ENCODE data around the gene NPY5R. TPM values are rescaled to one million over a fixed set of nuclear protein-coding genes. Genes with fewer than 3 reads are reported as not detected.

NPY5R gene
- 0.13 TPM for total RNA-seq
- polyA plus RNA-seq (ENCODE audit: insufficient read depth in 1 of 8, insufficient read length in 8 of 8, low replicate concordance in 1 of 8): under 1 TPM; 0.13 to 0.53 (median 0.33) TPM
- long read RNA-seq, donor 1, partial matches to known transcripts: 0 of 1 reads
- long read RNA-seq, donor 1, other reads (novel, unspliced or antisense): 0 of 1 reads
- long read RNA-seq, donor 2: 0 reads
- long read RNA-seq, donor 3: 0 reads
- long read RNA-seq, donor 4: 0 reads
- long read RNA-seq, donor 5: 0 reads
- long read RNA-seq, donor 6, partial matches to known transcripts: 0 of 1 reads
- long read RNA-seq, donor 6, other reads (novel, unspliced or antisense): 0 of 1 reads
- long read RNA-seq, donor 7, partial matches to known transcripts: 0 of 2 reads
- long read RNA-seq, donor 7, other reads (novel, unspliced or antisense): 0 of 2 reads
- long read RNA-seq, donor 8, partial matches to known transcripts: 0 of 1 reads
- long read RNA-seq, donor 8, other reads (novel, unspliced or antisense): 0 of 1 reads
- long read RNA-seq, donor 9, partial matches to known transcripts: 0 of 1 reads
- long read RNA-seq, donor 9, other reads (novel, unspliced or antisense): 0 of 1 reads
- long read RNA-seq, donor 10: 0 reads
- long read RNA-seq, donor 11: 0 reads

- under 1% methylated on average over 52 of the region's 55 CpGs for WGBS (ENCODE audit: insufficient coverage)
- peaks cover 11% of the 10 kb centered on the region for H3K4me1 ChIP-seq (ENCODE audit: control insufficient read depth, insufficient read depth, low read length)
- DNase-seq: peak; percentile 6
- H3K9me3 ChIP-seq (replicated peaks; ENCODE audit: control insufficient read depth, low read depth, low read length): no peaks in the 10 kb centered on the region
- H3K27ac ChIP-seq (ENCODE audit: low read length): no peak within 1 kb of the TSS
- peaks cover 24% of the 10 kb centered on the region for H3K27me3 ChIP-seq (ENCODE audit: control insufficient read depth, insufficient read depth, low read length)
- no peaks in the 10 kb centered on the region for H3K36me3 ChIP-seq (ENCODE audit: control insufficient read depth, insufficient read depth, low read length)
- H3K4me3 ChIP-seq (ENCODE audit: low read length): peak within 1 kb of the TSS; percentile 44
Observed at GRCh38 chr4:163343604-163344146, at the start of gene NPY5R. Gene NPY5R (plus strand): TSS chr4:163343892. CDS start chr4:163350274, 6,382 bp downstream.

GRCh38 chr4:163295138-163295537, 48.6 kb upstream of the NPY5R start:
- 44% methylated on average over 2 of the region's 3 CpGs for WGBS (ENCODE audit: insufficient coverage)

GRCh38 chr4:163300445-163300844, 43.2 kb upstream of the NPY5R start:
- no peaks in the 10 kb centered on the region for H3K4me1 ChIP-seq (ENCODE audit: control insufficient read depth, insufficient read depth, low read length)
- H3K9me3 ChIP-seq (replicated peaks; ENCODE audit: control insufficient read depth, low read depth, low read length): no peaks in the 10 kb centered on the region
- WGBS (ENCODE audit: insufficient coverage): 81% methylated on average over 3 of the region's 3 CpGs
- DNase-seq: no peak
- no peaks in the 10 kb centered on the region for H3K27me3 ChIP-seq (ENCODE audit: control insufficient read depth, insufficient read depth, low read length)
- H3K4me3 ChIP-seq (ENCODE audit: low read length): no peak overlapping the region
- no peak overlapping the region for H3K27ac ChIP-seq (ENCODE audit: low read length)
- H3K36me3 ChIP-seq (ENCODE audit: control insufficient read depth, insufficient read depth, low read length): no peaks in the 10 kb centered on the region

More at GRCh38 chr4:163295138-163295537, 48.6 kb upstream of the NPY5R start:
- Histone ChIP-seq H3K4me3 (ENCODE audit: low read length) (no peak overlapping the region), H3K27me3 (ENCODE audit: control insufficient read depth, insufficient read depth, low read length) (no peaks in the 10 kb centered on the region), H3K4me1 (ENCODE audit: control insufficient read depth, insufficient read depth, low read length) (no peaks in the 10 kb centered on the region), H3K27ac (ENCODE audit: low read length) (no peak overlapping the region), H3K36me3 (ENCODE audit: control insufficient read depth, insufficient read depth, low read length) (no peaks in the 10 kb centered on the region), H3K9me3 (replicated peaks; ENCODE audit: control insufficient read depth, low read depth, low read length) (no peaks in the 10 kb centered on the region)
- no peak for DNase-seq

- no peaks in the 10 kb centered on the region for H3K4me1 ChIP-seq (ENCODE audit: control insufficient read depth, insufficient read depth, low read length)
- no peaks in the 10 kb centered on the region for H3K9me3 ChIP-seq (replicated peaks; ENCODE audit: control insufficient read depth, low read depth, low read length)
- no peak overlapping the region for H3K27ac ChIP-seq (ENCODE audit: low read length)
- no peaks in the 10 kb centered on the region for H3K27me3 ChIP-seq (ENCODE audit: control insufficient read depth, insufficient read depth, low read length)
- DNase-seq: no peak
- no peak overlapping the region for H3K4me3 ChIP-seq (ENCODE audit: low read length)
- no CpG with 5 or more reads among the region's 2 CpGs for WGBS (ENCODE audit: insufficient coverage)
- H3K36me3 ChIP-seq (ENCODE audit: control insufficient read depth, insufficient read depth, low read length): no peaks in the 10 kb centered on the region
Observed at GRCh38 chr4:163303069-163303468, 40.6 kb upstream of the NPY5R start.

DNA sequence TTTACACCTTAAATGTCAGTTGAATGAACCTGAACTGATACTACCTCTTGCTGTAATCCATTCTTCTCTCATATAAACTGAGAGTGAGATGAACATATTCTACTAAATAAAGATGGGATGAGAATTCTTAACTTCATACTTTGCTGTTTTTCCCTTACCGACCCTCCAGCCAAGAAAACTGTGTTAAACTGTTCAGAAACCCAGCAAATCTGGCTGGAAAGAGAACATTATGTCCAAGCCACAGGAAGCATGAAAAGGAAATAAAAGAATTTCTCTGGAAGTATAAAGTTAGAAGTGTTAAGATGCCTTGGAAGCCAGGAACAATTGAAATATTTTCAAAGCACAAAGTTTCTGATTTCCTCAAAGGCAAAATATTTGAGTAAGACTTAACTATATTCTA, 34.2 kb upstream of the NPY5R start:
- no peaks in the 10 kb centered on the region for H3K9me3 ChIP-seq (replicated peaks; ENCODE audit: control insufficient read depth, low read depth, low read length)
- no peaks in the 10 kb centered on the region for H3K4me1 ChIP-seq (ENCODE audit: control insufficient read depth, insufficient read depth, low read length)
- peak; percentile 81 for DNase-seq
- no CpG with 5 or more reads among the region's 1 CpG for WGBS (ENCODE audit: insufficient coverage)
- H3K27me3 ChIP-seq (ENCODE audit: control insufficient read depth, insufficient read depth, low read length): no peaks in the 10 kb centered on the region
- H3K27ac ChIP-seq (ENCODE audit: low read length): no peak overlapping the region
- H3K4me3 ChIP-seq (ENCODE audit: low read length): no peak overlapping the region
- no peaks in the 10 kb centered on the region for H3K36me3 ChIP-seq (ENCODE audit: control insufficient read depth, insufficient read depth, low read length)

GRCh38 chr4:163317110-163317509, 26.6 kb upstream of the NPY5R start:
- H3K36me3 ChIP-seq (ENCODE audit: control insufficient read depth, insufficient read depth, low read length): no peaks in the 10 kb centered on the region
- no peak overlapping the region for H3K27ac ChIP-seq (ENCODE audit: low read length)
- no peaks in the 10 kb centered on the region for H3K27me3 ChIP-seq (ENCODE audit: control insufficient read depth, insufficient read depth, low read length)
- no peak overlapping the region for H3K4me3 ChIP-seq (ENCODE audit: low read length)
- DNase-seq: no peak
- no peaks in the 10 kb centered on the region for H3K4me1 ChIP-seq (ENCODE audit: control insufficient read depth, insufficient read depth, low read length)
- 33% methylated on average over 1 of the region's 1 CpG for WGBS (ENCODE audit: insufficient coverage)
- H3K9me3 ChIP-seq (replicated peaks; ENCODE audit: control insufficient read depth, low read depth, low read length): peaks cover 10% of the 10 kb centered on the region

- Histone ChIP-seq H3K27ac (ENCODE audit: low read length) (no peak overlapping the region), H3K4me3 (ENCODE audit: low read length) (peak overlapping the region; percentile 57), H3K36me3 (ENCODE audit: control insufficient read depth, insufficient read depth, low read length) (no peaks in the 10 kb centered on the region), H3K4me1 (ENCODE audit: control insufficient read depth, insufficient read depth, low read length) (no peaks in the 10 kb centered on the region), H3K27me3 (ENCODE audit: control insufficient read depth, insufficient read depth, low read length) (peaks cover 23% of the 10 kb centered on the region), H3K9me3 (replicated peaks; ENCODE audit: control insufficient read depth, low read depth, low read length) (no peaks in the 10 kb centered on the region)
- peak; percentile 23 for DNase-seq
- WGBS (ENCODE audit: insufficient coverage): 41% methylated on average over 8 of the region's 16 CpGs
Observed at GRCh38 chr4:163330916-163331628, 12.6 kb upstream of the NPY5R start.

- peak; percentile 50 for DNase-seq
- WGBS (ENCODE audit: insufficient coverage): 0% methylated on average over 42 of the region's 58 CpGs
Observed at GRCh38 chr4:163331629-163332376, 11.9 kb upstream of the NPY5R start.

GRCh38 chr4:163332526-163333406, 10.9 kb upstream of the NPY5R start, which contains the start of gene NPY1R:
Gene NPY1R (minus strand): TSS chr4:163332596. CDS start chr4:163326554, 6,042 bp downstream.
- Histone ChIP-seq H3K4me3 (ENCODE audit: low read length) (peak within 1 kb of the TSS; percentile 57), H3K4me1 (ENCODE audit: control insufficient read depth, insufficient read depth, low read length) (no peaks in the 10 kb centered on the region), H3K27ac (ENCODE audit: low read length) (peak within 1 kb of the TSS; percentile 45), H3K36me3 (ENCODE audit: control insufficient read depth, insufficient read depth, low read length) (no peaks in the 10 kb centered on the region), H3K27me3 (ENCODE audit: control insufficient read depth, insufficient read depth, low read length) (peaks cover 23% of the 10 kb centered on the region), H3K9me3 (replicated peaks; ENCODE audit: control insufficient read depth, low read depth, low read length) (no peaks in the 10 kb centered on the region)
- under 1% methylated on average over 22 of the region's 36 CpGs for WGBS (ENCODE audit: insufficient coverage)
- DNase-seq: peak; percentile 91

More at GRCh38 chr4:163331629-163332376, 11.9 kb upstream of the NPY5R start:
- H3K4me1 ChIP-seq (ENCODE audit: control insufficient read depth, insufficient read depth, low read length): no peaks in the 10 kb centered on the region
- H3K27ac ChIP-seq (ENCODE audit: low read length): peak overlapping the region; percentile 29
- peaks cover 23% of the 10 kb centered on the region for H3K27me3 ChIP-seq (ENCODE audit: control insufficient read depth, insufficient read depth, low read length)
- H3K9me3 ChIP-seq (replicated peaks; ENCODE audit: control insufficient read depth, low read depth, low read length): no peaks in the 10 kb centered on the region
- no peaks in the 10 kb centered on the region for H3K36me3 ChIP-seq (ENCODE audit: control insufficient read depth, insufficient read depth, low read length)
- H3K4me3 ChIP-seq (ENCODE audit: low read length): peak overlapping the region; percentile 57
